Measurements from ENCODE around the gene PKNOX2.

DNA sequence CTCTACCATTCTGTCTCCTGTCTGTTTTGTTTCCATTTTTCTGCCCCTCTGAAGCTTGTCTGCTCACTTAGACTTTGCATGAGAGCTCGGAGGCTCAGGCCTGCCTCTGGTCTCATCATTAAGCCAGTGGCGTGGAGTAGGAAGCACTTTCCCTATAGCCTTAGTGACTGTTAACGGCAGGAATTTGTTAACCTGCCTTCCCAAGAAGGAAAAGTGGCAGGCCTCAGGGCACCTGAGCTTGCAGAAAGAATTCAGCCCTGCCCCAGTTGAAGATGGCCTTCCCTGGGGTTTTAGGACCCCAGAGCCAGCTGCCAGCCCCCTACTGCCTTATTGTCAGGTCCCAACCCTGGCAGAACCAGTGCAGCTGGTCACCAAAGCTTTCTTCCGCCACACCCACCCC is 93.2 kb downstream of the PKNOX2 start:
- TF ChIP-seq, protein P1, sequence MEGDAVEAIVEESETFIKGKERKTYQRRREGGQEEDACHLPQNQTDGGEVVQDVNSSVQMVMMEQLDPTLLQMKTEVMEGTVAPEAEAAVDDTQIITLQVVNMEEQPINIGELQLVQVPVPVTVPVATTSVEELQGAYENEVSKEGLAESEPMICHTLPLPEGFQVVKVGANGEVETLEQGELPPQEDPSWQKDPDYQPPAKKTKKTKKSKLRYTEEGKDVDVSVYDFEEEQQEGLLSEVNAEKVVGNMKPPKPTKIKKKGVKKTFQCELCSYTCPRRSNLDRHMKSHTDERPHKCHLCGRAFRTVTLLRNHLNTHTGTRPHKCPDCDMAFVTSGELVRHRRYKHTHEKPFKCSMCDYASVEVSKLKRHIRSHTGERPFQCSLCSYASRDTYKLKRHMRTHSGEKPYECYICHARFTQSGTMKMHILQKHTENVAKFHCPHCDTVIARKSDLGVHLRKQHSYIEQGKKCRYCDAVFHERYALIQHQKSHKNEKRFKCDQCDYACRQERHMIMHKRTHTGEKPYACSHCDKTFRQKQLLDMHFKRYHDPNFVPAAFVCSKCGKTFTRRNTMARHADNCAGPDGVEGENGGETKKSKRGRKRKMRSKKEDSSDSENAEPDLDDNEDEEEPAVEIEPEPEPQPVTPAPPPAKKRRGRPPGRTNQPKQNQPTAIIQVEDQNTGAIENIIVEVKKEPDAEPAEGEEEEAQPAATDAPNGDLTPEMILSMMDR (IDR thresholded peaks at IDR 0.05; ENCODE audit: low read depth, low read length, poor library complexity, severe bottlenecking) = no peak
- no peak for TF ChIP-seq EZH2phosphoT487 (IDR thresholded peaks at IDR 0.05; ENCODE audit: borderline replicate concordance, low read length)

All from DOHH2 (cell line).